ENCODE results near the gene IL12RB2. TPM values are rescaled to one million over a fixed set of nuclear protein-coding genes. Genes with fewer than 3 reads are reported as not detected.

The IL12RB2 gene
- total and polyA plus RNA-seq, 2 donors (not counting 1 experiment from before 2014, with no cell fraction given): 0.67 TPM; not detected in 1

GRCh38 chr1:67394548-67394947 lies 86.9 kb downstream of the IL12RB2 start:
- intact Hi-C loops (cut with micrococcal nuclease): no loop called here
- CTCF ChIA-PET: no interaction called here
- no peak overlapping the region for H3K27ac Mint-ChIP-seq

More at GRCh38 chr1:67394548-67394947, 86.9 kb downstream of the IL12RB2 start:
- no peaks in the 10 kb centered on the region for H3K4me1 ChIP-seq (ENCODE audit: control insufficient read depth in 2 of 2, insufficient read depth in 2 of 2, low read length in 2 of 2)
- ATAC-seq (ENCODE audit: low read depth): no peak
- H3K36me3 ChIP-seq (replicated peaks in 1 of 2; ENCODE audit: control extremely low read depth in 1 of 2, control insufficient read depth in 1 of 2, extremely low read depth in 1 of 2, insufficient read depth in 2 of 2, low read length in 1 of 2): no peaks in the 10 kb centered on the region
- DNase-seq: no peak
- no peaks in the 10 kb centered on the region for H3K4me1 Mint-ChIP-seq
- no peaks in the 10 kb centered on the region for H3K27me3 Mint-ChIP-seq
- H4K20me1 ChIP-seq (ENCODE audit: control insufficient read depth, insufficient read depth, low read length, poor library complexity, severe bottlenecking): no peaks in the 10 kb centered on the region
- 97% methylated on average over 3 of the region's 4 CpGs for WGBS (ENCODE audit: insufficient coverage)
- H3K9me3 Mint-ChIP-seq (ENCODE audit: insufficient read depth): no peaks in the 10 kb centered on the region
- H3K9ac ChIP-seq (ENCODE audit: low read length): no peak overlapping the region
- no peak overlapping the region for H3K27ac ChIP-seq (ENCODE audit: low read length in 2 of 2)
- POLR2A ChIA-PET: no interaction called here
- H3K79me2 ChIP-seq (ENCODE audit: control insufficient read depth, insufficient read depth, low read length): no peaks in the 10 kb centered on the region
- no peak overlapping the region for H3K4me2 ChIP-seq (replicated peaks; ENCODE audit: low read depth, low read length, poor library complexity, severe bottlenecking)
- TF ChIP-seq CTCF (IDR thresholded peaks at IDR 0.05): no peak
- no peak for TF ChIP-seq EZH2 (IDR thresholded peaks at IDR 0.05; ENCODE audit: borderline replicate concordance, insufficient read depth, low read depth, low read length, poor library complexity, severe bottlenecking)
- H3K4me3 Mint-ChIP-seq: no peak overlapping the region
- no peak overlapping the region for H2AFZ ChIP-seq (ENCODE audit: insufficient read depth, low read depth, low read length, poor library complexity, severe bottlenecking)
- H3K9me3 ChIP-seq (ENCODE audit: control extremely low read depth in 1 of 3, control insufficient read depth in 2 of 3, insufficient read depth in 1 of 3, low read length in 2 of 3): no peaks in the 10 kb centered on the region
- no peaks in the 10 kb centered on the region for H3K27me3 ChIP-seq (replicated peaks in 1 of 4; ENCODE audit: control extremely low read depth in 1 of 4, control insufficient read depth in 3 of 4, insufficient read depth in 4 of 4, low read length in 3 of 4)
- H3K4me3 ChIP-seq (ENCODE audit: control extremely low read depth in 1 of 5, extremely low read depth in 1 of 5, insufficient read depth in 1 of 5, low read depth in 2 of 5, low read length in 4 of 5): no peak overlapping the region
